ENCODE data around the gene KIF20A.
"Not testable (repeated sequence)": the region's sequence is repeated elsewhere in the genome, so short reads cannot be mapped to it uniquely, and the experiment has no call there.

DNA sequence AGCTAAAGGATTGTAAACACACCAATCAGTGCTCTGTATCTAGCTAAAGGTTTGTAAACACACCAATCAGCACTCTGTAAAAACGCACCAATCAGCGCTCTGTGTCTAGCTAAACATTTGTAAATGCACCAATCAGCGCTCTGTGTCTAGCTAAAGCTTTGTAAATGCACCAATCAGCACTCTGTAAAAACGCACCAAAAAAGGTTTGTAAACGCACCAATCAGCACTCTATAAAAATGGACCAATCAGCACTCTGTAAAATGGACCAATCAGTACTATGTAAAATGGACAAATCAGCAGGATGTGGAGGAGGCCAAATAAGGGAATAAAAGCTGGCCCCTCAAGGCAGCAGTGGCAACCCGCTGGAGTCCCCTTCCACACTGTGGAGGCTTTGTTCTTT lies 35.3 kb upstream of the KIF20A start:
- TF ChIP-seq, protein P1, sequence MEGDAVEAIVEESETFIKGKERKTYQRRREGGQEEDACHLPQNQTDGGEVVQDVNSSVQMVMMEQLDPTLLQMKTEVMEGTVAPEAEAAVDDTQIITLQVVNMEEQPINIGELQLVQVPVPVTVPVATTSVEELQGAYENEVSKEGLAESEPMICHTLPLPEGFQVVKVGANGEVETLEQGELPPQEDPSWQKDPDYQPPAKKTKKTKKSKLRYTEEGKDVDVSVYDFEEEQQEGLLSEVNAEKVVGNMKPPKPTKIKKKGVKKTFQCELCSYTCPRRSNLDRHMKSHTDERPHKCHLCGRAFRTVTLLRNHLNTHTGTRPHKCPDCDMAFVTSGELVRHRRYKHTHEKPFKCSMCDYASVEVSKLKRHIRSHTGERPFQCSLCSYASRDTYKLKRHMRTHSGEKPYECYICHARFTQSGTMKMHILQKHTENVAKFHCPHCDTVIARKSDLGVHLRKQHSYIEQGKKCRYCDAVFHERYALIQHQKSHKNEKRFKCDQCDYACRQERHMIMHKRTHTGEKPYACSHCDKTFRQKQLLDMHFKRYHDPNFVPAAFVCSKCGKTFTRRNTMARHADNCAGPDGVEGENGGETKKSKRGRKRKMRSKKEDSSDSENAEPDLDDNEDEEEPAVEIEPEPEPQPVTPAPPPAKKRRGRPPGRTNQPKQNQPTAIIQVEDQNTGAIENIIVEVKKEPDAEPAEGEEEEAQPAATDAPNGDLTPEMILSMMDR (IDR thresholded peaks at IDR 0.05; ENCODE audit: low read depth, low read length), result not testable (repeated sequence)
- TF ChIP-seq POLR2A (IDR thresholded peaks at IDR 0.05; ENCODE audit: extremely low read depth, insufficient read length), result not testable (repeated sequence)
